ENCODE measurements around the gene LYST.
A peak's percentile ranks its signal among the peaks of the same experiment; 100 is the strongest.

DNA sequence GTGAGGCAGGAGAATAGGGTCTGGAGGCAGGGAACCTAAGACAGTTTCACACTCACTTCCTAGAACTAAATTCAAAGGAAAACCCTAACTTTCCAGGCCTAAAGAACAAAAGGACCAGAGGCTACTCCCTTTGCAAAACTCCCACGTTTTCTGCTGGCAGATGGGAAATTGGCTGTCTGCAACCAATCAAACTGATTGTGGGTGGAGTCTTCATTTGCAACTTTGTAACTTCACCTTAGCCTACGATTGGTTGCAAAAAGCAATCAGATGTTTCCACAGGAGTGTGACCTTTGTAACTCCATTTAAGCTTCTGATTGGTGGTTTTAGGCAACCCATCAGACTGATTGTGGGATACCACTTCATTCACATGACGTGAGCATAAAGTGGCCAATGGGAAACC, 197.4 kb downstream of the LYST start:
- 0 out of 3 replicates have a peak, but pooled peaks of 1 of the 2 experiments have one; percentile 34 for TF ChIP-seq POLR2A (IDR thresholded peaks at IDR 0.05; ENCODE audit: control extremely low read depth in 1 of 2, low read depth in 2 of 2, low read length in 2 of 2)
- no peak for TF ChIP-seq KDM1A (IDR thresholded peaks at IDR 0.05; ENCODE audit: borderline replicate concordance, low read length)
- TF ChIP-seq, protein P1, sequence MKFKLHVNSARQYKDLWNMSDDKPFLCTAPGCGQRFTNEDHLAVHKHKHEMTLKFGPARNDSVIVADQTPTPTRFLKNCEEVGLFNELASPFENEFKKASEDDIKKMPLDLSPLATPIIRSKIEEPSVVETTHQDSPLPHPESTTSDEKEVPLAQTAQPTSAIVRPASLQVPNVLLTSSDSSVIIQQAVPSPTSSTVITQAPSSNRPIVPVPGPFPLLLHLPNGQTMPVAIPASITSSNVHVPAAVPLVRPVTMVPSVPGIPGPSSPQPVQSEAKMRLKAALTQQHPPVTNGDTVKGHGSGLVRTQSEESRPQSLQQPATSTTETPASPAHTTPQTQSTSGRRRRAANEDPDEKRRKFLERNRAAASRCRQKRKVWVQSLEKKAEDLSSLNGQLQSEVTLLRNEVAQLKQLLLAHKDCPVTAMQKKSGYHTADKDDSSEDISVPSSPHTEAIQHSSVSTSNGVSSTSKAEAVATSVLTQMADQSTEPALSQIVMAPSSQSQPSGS (IDR thresholded peaks at IDR 0.05; ENCODE audit: low read length), result no peak
- TF ChIP-seq TBP (IDR thresholded peaks at IDR 0.05; ENCODE audit: low read depth, low read length), result peak; percentile 9; the same call in 1 of the 2 replicates
- TF ChIP-seq SIX5 (IDR thresholded peaks at IDR 0.05; ENCODE audit: low read depth, low read length), result no peak
- no peak for TF ChIP-seq JUN (IDR thresholded peaks at IDR 0.05; ENCODE audit: low read depth, low read length)

Data from H1 (cell line).